Astrocyte of the spinal cord (primary cell): ENCODE measurements around the gene HDGFL3.

ENCODE experiments used
- DNase-seq: peaks from one replicate; pipeline ENCODE4 v3.0.0; 2011; ENCODE audit warnings: low read depth, low spot score
- H3K4me3 ChIP-seq: 2 replicates; pipeline ENCODE4 v1.5.1; 2011; ENCODE audit warnings: low read depth, mild to moderate bottlenecking, low read length, moderate library complexity
- in situ Hi-C: cut with HindIII; loops from 2 replicates; pipeline ENCODE4 v1.10.0; 2017; ENCODE audit warnings: low sequenced_read_pairs
- TF ChIP-seq, protein P1 (sequence below): IDR thresholded peaks from 2 replicates; pipeline ENCODE4 v1.5.1; 2012; ENCODE audit warnings: low read depth, mild to moderate bottlenecking, low read length, inconsistent platforms

The HDGFL3 gene

DNA sequence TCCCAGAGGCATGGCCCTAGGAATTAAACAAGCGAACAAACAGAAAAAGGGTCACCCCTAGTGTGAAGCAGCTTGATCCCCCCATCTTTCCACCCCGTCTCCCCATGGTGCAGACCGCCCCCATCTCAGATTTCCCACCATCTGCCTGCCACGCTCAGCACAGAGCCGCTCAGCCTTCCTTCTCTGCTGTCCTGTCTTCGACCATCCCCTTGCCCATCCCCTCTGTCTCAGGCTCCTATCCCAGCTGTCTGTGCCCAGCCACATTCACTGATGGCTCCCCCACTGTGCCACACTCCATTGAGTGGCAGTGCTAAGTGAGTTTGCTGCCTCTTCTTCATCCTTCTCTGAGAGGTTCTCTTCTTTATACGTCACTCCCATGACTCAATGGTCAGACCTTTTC lies 128.9 kb downstream of the HDGFL3 start:
- in situ Hi-C loops = no loop called here
- no peak for DNase-seq
- TF ChIP-seq, protein P1, sequence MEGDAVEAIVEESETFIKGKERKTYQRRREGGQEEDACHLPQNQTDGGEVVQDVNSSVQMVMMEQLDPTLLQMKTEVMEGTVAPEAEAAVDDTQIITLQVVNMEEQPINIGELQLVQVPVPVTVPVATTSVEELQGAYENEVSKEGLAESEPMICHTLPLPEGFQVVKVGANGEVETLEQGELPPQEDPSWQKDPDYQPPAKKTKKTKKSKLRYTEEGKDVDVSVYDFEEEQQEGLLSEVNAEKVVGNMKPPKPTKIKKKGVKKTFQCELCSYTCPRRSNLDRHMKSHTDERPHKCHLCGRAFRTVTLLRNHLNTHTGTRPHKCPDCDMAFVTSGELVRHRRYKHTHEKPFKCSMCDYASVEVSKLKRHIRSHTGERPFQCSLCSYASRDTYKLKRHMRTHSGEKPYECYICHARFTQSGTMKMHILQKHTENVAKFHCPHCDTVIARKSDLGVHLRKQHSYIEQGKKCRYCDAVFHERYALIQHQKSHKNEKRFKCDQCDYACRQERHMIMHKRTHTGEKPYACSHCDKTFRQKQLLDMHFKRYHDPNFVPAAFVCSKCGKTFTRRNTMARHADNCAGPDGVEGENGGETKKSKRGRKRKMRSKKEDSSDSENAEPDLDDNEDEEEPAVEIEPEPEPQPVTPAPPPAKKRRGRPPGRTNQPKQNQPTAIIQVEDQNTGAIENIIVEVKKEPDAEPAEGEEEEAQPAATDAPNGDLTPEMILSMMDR = no peak
- no peak overlapping the region for H3K4me3 ChIP-seq
